Osteoblast (primary cell): ENCODE results near the gene SLC25A18. TPM values are rescaled to one million over a fixed set of nuclear protein-coding genes. Genes with fewer than 3 reads are reported as not detected.

Experiments
- DNase-seq: peaks from one replicate; pipeline ENCODE4 v3.0.0; 2011; ENCODE audit warnings: low spot score, mixed read lengths; ENCODE audit not compliant: insufficient read length; ENCODE audit errors: missing footprints
- H2AFZ ChIP-seq: 2 replicates; pipeline ENCODE4 v1.6.0; 2011; ENCODE audit warnings: mild to moderate bottlenecking, low read length
- H3K27ac ChIP-seq: 2 replicates; pipeline ENCODE4 v1.5.1; 2011; ENCODE audit warnings: mild to moderate bottlenecking, low read depth, low read length, moderate library complexity
- H3K27me3 ChIP-seq: 2 replicates; pipeline ENCODE4 v1.6.0; 2012; ENCODE audit warnings: mild to moderate bottlenecking, control low read depth, inconsistent platforms, low read length, moderate library complexity; ENCODE audit not compliant: insufficient read depth
- H3K36me3 ChIP-seq: 2 replicates; pipeline ENCODE4 v1.5.1; 2011; ENCODE audit warnings: mild to moderate bottlenecking, low read length, control low read depth, moderate library complexity; ENCODE audit not compliant: insufficient read depth
- H3K4me1 ChIP-seq: 2 replicates; pipeline ENCODE4 v1.5.1; 2011; ENCODE audit warnings: mild to moderate bottlenecking, low read length, control low read depth, moderate library complexity; ENCODE audit not compliant: insufficient read depth
- H3K4me2 ChIP-seq: 2 replicates; pipeline ENCODE4 v1.6.0; 2011; ENCODE audit warnings: mild to moderate bottlenecking, low read length; ENCODE audit not compliant: insufficient read depth
- H3K4me3 ChIP-seq: fragments of 200-600 bp; sonication (generic); 3 replicates; pipeline ENCODE4 v1.5.1; 2012; ENCODE audit warnings: mild to moderate bottlenecking, low read length, inconsistent platforms; ENCODE audit not compliant: insufficient read depth
- H3K79me2 ChIP-seq: 2 replicates; pipeline ENCODE4 v1.6.0; 2012; ENCODE audit warnings: mild to moderate bottlenecking, low read length, control low read depth, inconsistent platforms; ENCODE audit not compliant: insufficient read depth
- H3K9me3 ChIP-seq: 2 replicates; pipeline ENCODE4 v1.5.1; 2011; ENCODE audit warnings: low read depth, low read length, control low read depth
- H4K20me1 ChIP-seq: 2 replicates; pipeline ENCODE4 v1.6.0; 2012; ENCODE audit warnings: mild to moderate bottlenecking, low read length, control low read depth; ENCODE audit not compliant: insufficient read depth
- CTCF ChIP-seq: IDR thresholded peaks from 2 replicates; pipeline ENCODE4 v1.5.1; 2011; ENCODE audit warnings: mild to moderate bottlenecking, low read depth, low read length, moderate library complexity; ENCODE audit errors: extremely low read depth
- total RNA-seq: library from RNA; depleted of rRNA; stranded (reverse); fragments of >200 nt; gene quantifications from 2 replicates; pipeline ENCODE4 v1.2.3, GENCODE V29; 2012

SLC25A18 gene
- total RNA-seq, 1 donor, result not detected

- Histone ChIP-seq H3K36me3 (no peaks in the 10 kb centered on the region), H3K27ac (no peak overlapping the region), H2AFZ (peak overlapping the region; percentile 56), H3K9me3 (no peaks in the 10 kb centered on the region), H4K20me1 (no peaks in the 10 kb centered on the region), H3K79me2 (no peaks in the 10 kb centered on the region), H3K4me2 (peak overlapping the region; percentile 98), H3K4me3 (peak overlapping the region; percentile 76), H3K4me1 (peaks cover 27% of the 10 kb centered on the region), H3K27me3 (no peaks in the 10 kb centered on the region)
- TF ChIP-seq CTCF, result no peak
- DNase-seq, result peak; percentile 73
Observed at GRCh38 chr22:17569971-17570511, 6.7 kb downstream of the SLC25A18 start.

- no peaks in the 10 kb centered on the region for H3K27me3 ChIP-seq
- H3K79me2 ChIP-seq, result no peaks in the 10 kb centered on the region
- DNase-seq, result peak; percentile 92
- peaks cover 27% of the 10 kb centered on the region for H3K4me1 ChIP-seq
- no peaks in the 10 kb centered on the region for H3K9me3 ChIP-seq
- H2AFZ ChIP-seq, result peak overlapping the region; percentile 99
- TF ChIP-seq CTCF, result no peak
- peak overlapping the region; percentile 76 for H3K4me3 ChIP-seq
- H3K4me2 ChIP-seq, result peak overlapping the region; percentile 98
- no peaks in the 10 kb centered on the region for H3K36me3 ChIP-seq
- no peaks in the 10 kb centered on the region for H4K20me1 ChIP-seq
- H3K27ac ChIP-seq, result peak overlapping the region; percentile 84
Observed at GRCh38 chr22:17570851-17571631, 7.7 kb downstream of the SLC25A18 start.

- H3K4me3 ChIP-seq, result no peak overlapping the region
- H4K20me1 ChIP-seq, result no peaks in the 10 kb centered on the region
- no peak overlapping the region for H3K27ac ChIP-seq
- peaks cover 21% of the 10 kb centered on the region for H3K4me1 ChIP-seq
- H3K4me2 ChIP-seq, result no peak overlapping the region
- H3K9me3 ChIP-seq, result no peaks in the 10 kb centered on the region
- no peak overlapping the region for H2AFZ ChIP-seq
- no peak for DNase-seq
- no peaks in the 10 kb centered on the region for H3K36me3 ChIP-seq
- H3K79me2 ChIP-seq, result no peaks in the 10 kb centered on the region
- TF ChIP-seq CTCF, result no peak
- no peaks in the 10 kb centered on the region for H3K27me3 ChIP-seq
Observed at GRCh38 chr22:17575151-17575550, 11.9 kb downstream of the SLC25A18 start.

GRCh38 chr22:17575681-17576080 lies 12.4 kb downstream of the SLC25A18 start:
- Histone ChIP-seq H3K79me2 (no peaks in the 10 kb centered on the region), H3K4me2 (no peak overlapping the region), H2AFZ (no peak overlapping the region), H3K27ac (no peak overlapping the region), H3K4me3 (no peak overlapping the region), H4K20me1 (no peaks in the 10 kb centered on the region), H3K36me3 (no peaks in the 10 kb centered on the region), H3K9me3 (no peaks in the 10 kb centered on the region), H3K27me3 (no peaks in the 10 kb centered on the region), H3K4me1 (peaks cover 16% of the 10 kb centered on the region)
- DNase-seq, result peak; percentile 62
- no peak for TF ChIP-seq CTCF
